HepG2 (cell line): ENCODE measurements around the gene PIGV. TPM values are rescaled to one million over a fixed set of nuclear protein-coding genes. Genes with fewer than 3 reads are reported as not detected.

Experiments used
- CBX5 ChIP-seq: sonication (generic); formaldehyde crosslinking; IDR thresholded peaks from 2 replicates; pipeline ENCODE4 v1.4.0; 2020; ENCODE audit warnings: missing genetic modification reagents, borderline replicate concordance
- CCAR2 ChIP-seq: fragments of 200-400 bp; formaldehyde crosslinking; optimal IDR thresholded peaks from 2 replicates; pipeline ENCODE3; 2018; ENCODE audit warnings: low read depth, mild to moderate bottlenecking, low read length, moderate library complexity
- DBP ChIP-seq: sonication (generic); formaldehyde crosslinking; IDR thresholded peaks from 2 replicates; pipeline ENCODE4 v1.4.0; 2020; ENCODE audit warnings: missing genetic modification reagents; ENCODE audit errors: not compliant biosample characterization
- FOXO1 ChIP-seq: sonication (generic); formaldehyde crosslinking; IDR thresholded peaks from 2 replicates; pipeline ENCODE4 v1.4.0; 2020; ENCODE audit warnings: missing genetic modification reagents
- HOXA9 ChIP-seq: sonication (generic); formaldehyde crosslinking; IDR thresholded peaks from 2 replicates; pipeline ENCODE4 v1.8.1; 2022; ENCODE audit warnings: missing genetic modification reagents, mild to moderate bottlenecking, moderate library complexity, borderline replicate concordance
- KDM1A ChIP-seq: IDR thresholded peaks from 2 replicates; pipeline ENCODE4 v1.6.1; 2016; ENCODE audit warnings: missing compliant biosample characterization
- KLF16 ChIP-seq, 2 experiments: sonication (generic) in 1 of 2; formaldehyde crosslinking in 1 of 2; IDR thresholded peaks; 2 replicates each; pipeline versions ENCODE4 v1.6.1 to v1.8.0; 2016 to 2023; ENCODE audit warnings: missing genetic modification reagents in 2 of 2, missing compliant biosample characterization in 1 of 2
- NFKBIZ ChIP-seq: IDR thresholded peaks from 2 replicates; pipeline ENCODE4 v1.6.1; 2018; ENCODE audit warnings: missing genetic modification reagents, missing compliant biosample characterization
- NR2F6 ChIP-seq, 2 experiments: IDR thresholded peaks; 2 replicates each; pipeline ENCODE4 v1.6.1; 2016; ENCODE audit warnings: antibody characterized with exemption in 1 of 2, mild to moderate bottlenecking in 1 of 2
- RFX1 ChIP-seq: fragments of 450-650 bp; IDR thresholded peaks from 2 replicates; pipeline ENCODE4 v1.6.1; 2017
- TCF7L2 ChIP-seq: IDR thresholded peaks from 2 replicates; pipeline ENCODE4 v1.6.1; 2011; ENCODE audit warnings: mild to moderate bottlenecking, low read depth, low read length, moderate library complexity
- ZBTB25 ChIP-seq: IDR thresholded peaks from 2 replicates; pipeline ENCODE4 v1.6.1; 2018; ENCODE audit warnings: missing genetic modification reagents
- ZC3H13 ChIP-seq: sonication (generic); formaldehyde crosslinking; IDR thresholded peaks from 2 replicates; pipeline ENCODE4 v1.8.1; 2023; ENCODE audit warnings: mild to moderate bottlenecking, missing genetic modification reagents, moderate library complexity
- ZEB1 ChIP-seq: IDR thresholded peaks from 2 replicates; pipeline ENCODE4 v1.6.1; 2012; ENCODE audit warnings: mild to moderate bottlenecking, low read depth, inconsistent platforms; ENCODE audit not compliant: insufficient replicate concordance
- ZMYM4 ChIP-seq: sonication (generic); formaldehyde crosslinking; IDR thresholded peaks from 2 replicates; pipeline ENCODE4 v1.8.1; 2023; ENCODE audit warnings: mild to moderate bottlenecking, missing genetic modification reagents
- ZNF672 ChIP-seq: sonication (generic); formaldehyde crosslinking; IDR thresholded peaks from 2 replicates; pipeline ENCODE4 v1.8.1; 2022; ENCODE audit warnings: missing genetic modification reagents
- ZNF761 ChIP-seq: sonication (generic); formaldehyde crosslinking; conservative IDR thresholded peaks from 2 replicates; pipeline ENCODE4 v1.4.0; 2020; ENCODE audit warnings: mild to moderate bottlenecking, missing genetic modification reagents
- ZNF780A ChIP-seq: sonication (generic); formaldehyde crosslinking; IDR thresholded peaks from 2 replicates; pipeline ENCODE4 v1.8.0; 2022; ENCODE audit warnings: mild to moderate bottlenecking, missing genetic modification reagents, moderate library complexity
- ZSCAN25 ChIP-seq: sonication (generic); formaldehyde crosslinking; IDR thresholded peaks from 2 replicates; pipeline ENCODE4 v1.8.0; 2022; ENCODE audit warnings: mild to moderate bottlenecking, missing genetic modification reagents
- polyA plus RNA-seq, 8 experiments: library from polyadenylated mRNA; depleted of rRNA in 3 of 8; stranded (reverse) in 7 of 8; unstranded in 1 of 8; fragments of >200 nt; fragmentation: Illumina TruSeq in 4 of 8; extraction: Trizol in 4 of 8; gene quantifications; 2 replicates each; pipeline versions ENCODE4 v1.2.1 to v1.2.3, GENCODE V29; 2011 to 2016; ENCODE audit warnings: low read depth in 4 of 8, missing spikeins in 1 of 8, mixed read lengths in 1 of 8; ENCODE audit not compliant: insufficient read depth in 1 of 8
- total RNA-seq, 5 experiments: library from RNA; depleted of rRNA; stranded (reverse); fragments of >200 nt; fragmentation: Illumina TruSeq; extraction: Trizol; gene quantifications; 2 replicates each; pipeline ENCODE4 v1.2.3, GENCODE V29; 2016; ENCODE audit warnings: low read depth in 1 of 5
- TF ChIP-seq, protein P1 (sequence below), 2 experiments: sonication (generic) in 1 of 2; formaldehyde crosslinking in 1 of 2; IDR thresholded peaks; 2 replicates each; pipeline versions ENCODE4 v1.4.0 to v1.6.1; 2016 to 2020; ENCODE audit warnings: borderline replicate concordance in 1 of 2, low read depth in 1 of 2, mild to moderate bottlenecking in 1 of 2, missing genetic modification reagents in 1 of 2
- TF ChIP-seq, protein P2 (sequence below): sonication (generic); formaldehyde crosslinking; IDR thresholded peaks from 2 replicates; pipeline ENCODE4 v1.4.0; 2020; ENCODE audit warnings: mild to moderate bottlenecking, missing genetic modification reagents

The PIGV gene
- total and polyA plus RNA-seq, 2 of the 13 experiments (the other 11 are each of a cell fraction or from before 2014, with no cell fraction given) = 13.5 to 22.7 TPM

DNA sequence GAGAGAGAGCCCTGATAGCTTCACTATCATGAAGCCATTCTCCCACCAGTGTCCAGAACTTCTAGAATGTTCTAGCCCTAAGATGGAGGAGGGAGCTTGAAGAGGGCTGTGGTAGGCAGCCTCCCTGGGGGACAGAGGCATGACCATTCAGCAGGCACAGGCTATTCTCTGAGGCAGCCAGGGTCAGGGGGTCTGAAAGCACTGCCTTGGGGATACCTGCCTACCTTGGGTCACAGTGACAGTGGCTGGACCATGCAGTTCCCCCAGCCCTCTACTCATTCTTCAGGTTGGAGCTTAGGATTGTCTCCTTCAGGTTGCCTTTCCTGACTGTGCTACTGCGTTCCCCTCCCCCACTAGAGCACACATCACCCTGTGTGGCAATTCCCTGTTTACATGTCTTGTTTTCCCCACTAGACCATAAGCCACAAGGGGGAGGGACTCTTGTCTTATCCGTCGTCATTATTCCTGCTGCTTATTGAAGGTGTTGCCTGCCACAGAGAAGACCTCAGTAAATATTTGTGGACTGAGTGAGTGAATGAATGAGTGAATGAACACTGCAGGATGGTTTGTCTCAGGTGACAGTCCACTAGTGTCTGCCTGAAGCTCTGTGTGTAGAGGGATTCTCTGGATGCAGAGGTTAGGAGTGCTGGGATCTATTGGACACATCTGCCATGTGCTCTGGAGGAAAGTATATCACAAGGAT is 43.9 kb downstream of the PIGV start (continued):
- TF ChIP-seq, protein P1, sequence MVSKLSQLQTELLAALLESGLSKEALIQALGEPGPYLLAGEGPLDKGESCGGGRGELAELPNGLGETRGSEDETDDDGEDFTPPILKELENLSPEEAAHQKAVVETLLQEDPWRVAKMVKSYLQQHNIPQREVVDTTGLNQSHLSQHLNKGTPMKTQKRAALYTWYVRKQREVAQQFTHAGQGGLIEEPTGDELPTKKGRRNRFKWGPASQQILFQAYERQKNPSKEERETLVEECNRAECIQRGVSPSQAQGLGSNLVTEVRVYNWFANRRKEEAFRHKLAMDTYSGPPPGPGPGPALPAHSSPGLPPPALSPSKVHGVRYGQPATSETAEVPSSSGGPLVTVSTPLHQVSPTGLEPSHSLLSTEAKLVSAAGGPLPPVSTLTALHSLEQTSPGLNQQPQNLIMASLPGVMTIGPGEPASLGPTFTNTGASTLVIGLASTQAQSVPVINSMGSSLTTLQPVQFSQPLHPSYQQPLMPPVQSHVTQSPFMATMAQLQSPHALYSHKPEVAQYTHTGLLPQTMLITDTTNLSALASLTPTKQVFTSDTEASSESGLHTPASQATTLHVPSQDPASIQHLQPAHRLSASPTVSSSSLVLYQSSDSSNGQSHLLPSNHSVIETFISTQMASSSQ (IDR thresholded peaks at IDR 0.05; ENCODE audit: low read depth) = no peak
- TF ChIP-seq, protein P1 (CRISPR knock-in tag; IDR thresholded peaks at IDR 0.05; ENCODE audit: borderline replicate concordance) = no peak
- peak; percentile 70; the same call in 1 of the 2 replicates for TF ChIP-seq KDM1A (CRISPR knock-in tag)
- TF ChIP-seq, protein P2, sequence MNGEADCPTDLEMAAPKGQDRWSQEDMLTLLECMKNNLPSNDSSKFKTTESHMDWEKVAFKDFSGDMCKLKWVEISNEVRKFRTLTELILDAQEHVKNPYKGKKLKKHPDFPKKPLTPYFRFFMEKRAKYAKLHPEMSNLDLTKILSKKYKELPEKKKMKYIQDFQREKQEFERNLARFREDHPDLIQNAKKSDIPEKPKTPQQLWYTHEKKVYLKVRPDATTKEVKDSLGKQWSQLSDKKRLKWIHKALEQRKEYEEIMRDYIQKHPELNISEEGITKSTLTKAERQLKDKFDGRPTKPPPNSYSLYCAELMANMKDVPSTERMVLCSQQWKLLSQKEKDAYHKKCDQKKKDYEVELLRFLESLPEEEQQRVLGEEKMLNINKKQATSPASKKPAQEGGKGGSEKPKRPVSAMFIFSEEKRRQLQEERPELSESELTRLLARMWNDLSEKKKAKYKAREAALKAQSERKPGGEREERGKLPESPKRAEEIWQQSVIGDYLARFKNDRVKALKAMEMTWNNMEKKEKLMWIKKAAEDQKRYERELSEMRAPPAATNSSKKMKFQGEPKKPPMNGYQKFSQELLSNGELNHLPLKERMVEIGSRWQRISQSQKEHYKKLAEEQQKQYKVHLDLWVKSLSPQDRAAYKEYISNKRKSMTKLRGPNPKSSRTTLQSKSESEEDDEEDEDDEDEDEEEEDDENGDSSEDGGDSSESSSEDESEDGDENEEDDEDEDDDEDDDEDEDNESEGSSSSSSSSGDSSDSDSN (CRISPR knock-in tag) = 0 out of 2 replicates have a peak, but pooled peaks have one; percentile 33
- TF ChIP-seq HOXA9 (CRISPR knock-in tag) = 0 out of 2 replicates have a peak, but pooled peaks have one; percentile 46
- peak in 1 of 2 experiments; percentile 87; a peak in 2 of 4 replicates for TF ChIP-seq KLF16 (CRISPR knock-in tag; IDR thresholded peaks at IDR 0.05)
- TF ChIP-seq ZNF672 (CRISPR knock-in tag) = no peak
- TF ChIP-seq ZBTB25 (CRISPR knock-in tag) = peak; percentile 79
- TF ChIP-seq NFKBIZ (CRISPR knock-in tag) = 0 out of 2 replicates have a peak, but pooled peaks have one; percentile 80
- TF ChIP-seq CBX5 = peak; percentile 83; the same call in 1 of the 2 replicates
- 0 out of 2 replicates have a peak, but pooled peaks have one; percentile 54 for TF ChIP-seq ZC3H13 (CRISPR knock-in tag)
- no peak for TF ChIP-seq DBP (CRISPR knock-in tag)
- no peak for TF ChIP-seq ZNF761 (CRISPR knock-in tag)
- peak; percentile 98 for TF ChIP-seq FOXO1 (CRISPR knock-in tag)
- TF ChIP-seq CCAR2 = no peak
- 0 out of 2 replicates have a peak, but pooled peaks have one; percentile 36 for TF ChIP-seq ZNF780A (CRISPR knock-in tag)
- TF ChIP-seq RFX1 = no peak
- peak; percentile 57; the same call in 1 of the 2 replicates for TF ChIP-seq ZMYM4 (CRISPR knock-in tag)
- no peak for TF ChIP-seq TCF7L2
- TF ChIP-seq ZEB1 = no peak
- TF ChIP-seq NR2F6 (IDR thresholded peaks at IDR 0.05) = peak; percentile 33
- peak; percentile 78 for TF ChIP-seq NR2F6 (CRISPR knock-in tag; IDR thresholded peaks at IDR 0.05)
- 0 out of 2 replicates have a peak, but pooled peaks have one; percentile 38 for TF ChIP-seq ZSCAN25
